PFSK-1 (cell line): ENCODE results near the gene RALY.

Source experiments
- FOXP2 ChIP-seq: optimal IDR thresholded peaks from 2 replicates; pipeline ENCODE3; 2011; ENCODE audit warnings: borderline replicate concordance, control low read depth, inconsistent platforms; ENCODE audit not compliant: insufficient read depth; ENCODE audit errors: extremely low read length, extremely low read depth
- POLR2AphosphoS5 ChIP-seq: IDR thresholded peaks from 2 replicates; pipeline ENCODE4 v1.6.1; 2012; ENCODE audit warnings: low read depth, mild to moderate bottlenecking, control low read depth, low read length, moderate library complexity
- SIN3A ChIP-seq: IDR thresholded peaks from 2 replicates; pipeline ENCODE4 v1.6.1; 2012; ENCODE audit warnings: mild to moderate bottlenecking, low read length, moderate library complexity, borderline replicate concordance; ENCODE audit not compliant: insufficient read depth
- TAF1 ChIP-seq: IDR thresholded peaks from 2 replicates; pipeline ENCODE4 v1.6.1; 2012; ENCODE audit warnings: low read length, control low read depth, borderline replicate concordance; ENCODE audit not compliant: insufficient read depth
- TF ChIP-seq, protein P1 (sequence below), 2 experiments: IDR thresholded peaks; 2 replicates each; pipeline versions ENCODE4 v1.6.1 to v1.8.0; 2011 to 2012; ENCODE audit warnings: low read depth in 2 of 2, low read length in 2 of 2, control low read depth in 1 of 2, inconsistent platforms in 1 of 2, mild to moderate bottlenecking in 1 of 2, moderate library complexity in 1 of 2; ENCODE audit not compliant: insufficient read depth in 1 of 2

RALY gene

DNA sequence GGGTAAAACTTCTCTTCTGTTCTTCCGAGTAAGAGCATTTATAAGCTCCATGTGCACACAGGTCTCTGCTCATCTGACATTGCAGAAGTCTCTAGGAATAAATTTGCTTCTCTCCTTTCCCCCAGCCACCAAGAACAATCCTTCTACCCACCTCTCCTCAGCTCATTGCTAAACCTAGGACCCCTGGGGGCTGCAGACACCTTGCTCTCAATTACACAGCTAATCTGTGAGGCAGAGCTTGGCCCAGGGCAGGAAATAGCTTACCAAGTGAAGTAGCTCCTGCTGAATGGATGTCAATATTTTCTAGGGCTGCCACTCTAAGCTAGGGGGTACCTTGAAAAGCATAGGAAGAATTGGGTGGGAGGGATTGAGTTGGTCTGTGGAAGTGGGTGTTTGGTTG, 74.3 kb downstream of the RALY start:
- TF ChIP-seq TAF1 (no peak), FOXP2 (no peak), POLR2AphosphoS5 (no peak), SIN3A (no peak)
- TF ChIP-seq, protein P1, sequence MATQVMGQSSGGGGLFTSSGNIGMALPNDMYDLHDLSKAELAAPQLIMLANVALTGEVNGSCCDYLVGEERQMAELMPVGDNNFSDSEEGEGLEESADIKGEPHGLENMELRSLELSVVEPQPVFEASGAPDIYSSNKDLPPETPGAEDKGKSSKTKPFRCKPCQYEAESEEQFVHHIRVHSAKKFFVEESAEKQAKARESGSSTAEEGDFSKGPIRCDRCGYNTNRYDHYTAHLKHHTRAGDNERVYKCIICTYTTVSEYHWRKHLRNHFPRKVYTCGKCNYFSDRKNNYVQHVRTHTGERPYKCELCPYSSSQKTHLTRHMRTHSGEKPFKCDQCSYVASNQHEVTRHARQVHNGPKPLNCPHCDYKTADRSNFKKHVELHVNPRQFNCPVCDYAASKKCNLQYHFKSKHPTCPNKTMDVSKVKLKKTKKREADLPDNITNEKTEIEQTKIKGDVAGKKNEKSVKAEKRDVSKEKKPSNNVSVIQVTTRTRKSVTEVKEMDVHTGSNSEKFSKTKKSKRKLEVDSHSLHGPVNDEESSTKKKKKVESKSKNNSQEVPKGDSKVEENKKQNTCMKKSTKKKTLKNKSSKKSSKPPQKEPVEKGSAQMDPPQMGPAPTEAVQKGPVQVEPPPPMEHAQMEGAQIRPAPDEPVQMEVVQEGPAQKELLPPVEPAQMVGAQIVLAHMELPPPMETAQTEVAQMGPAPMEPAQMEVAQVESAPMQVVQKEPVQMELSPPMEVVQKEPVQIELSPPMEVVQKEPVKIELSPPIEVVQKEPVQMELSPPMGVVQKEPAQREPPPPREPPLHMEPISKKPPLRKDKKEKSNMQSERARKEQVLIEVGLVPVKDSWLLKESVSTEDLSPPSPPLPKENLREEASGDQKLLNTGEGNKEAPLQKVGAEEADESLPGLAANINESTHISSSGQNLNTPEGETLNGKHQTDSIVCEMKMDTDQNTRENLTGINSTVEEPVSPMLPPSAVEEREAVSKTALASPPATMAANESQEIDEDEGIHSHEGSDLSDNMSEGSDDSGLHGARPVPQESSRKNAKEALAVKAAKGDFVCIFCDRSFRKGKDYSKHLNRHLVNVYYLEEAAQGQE (IDR thresholded peaks at IDR 0.05; ENCODE audit: insufficient read depth in 1 of 2, low read depth in 2 of 2, low read length in 2 of 2): no peak

DNA sequence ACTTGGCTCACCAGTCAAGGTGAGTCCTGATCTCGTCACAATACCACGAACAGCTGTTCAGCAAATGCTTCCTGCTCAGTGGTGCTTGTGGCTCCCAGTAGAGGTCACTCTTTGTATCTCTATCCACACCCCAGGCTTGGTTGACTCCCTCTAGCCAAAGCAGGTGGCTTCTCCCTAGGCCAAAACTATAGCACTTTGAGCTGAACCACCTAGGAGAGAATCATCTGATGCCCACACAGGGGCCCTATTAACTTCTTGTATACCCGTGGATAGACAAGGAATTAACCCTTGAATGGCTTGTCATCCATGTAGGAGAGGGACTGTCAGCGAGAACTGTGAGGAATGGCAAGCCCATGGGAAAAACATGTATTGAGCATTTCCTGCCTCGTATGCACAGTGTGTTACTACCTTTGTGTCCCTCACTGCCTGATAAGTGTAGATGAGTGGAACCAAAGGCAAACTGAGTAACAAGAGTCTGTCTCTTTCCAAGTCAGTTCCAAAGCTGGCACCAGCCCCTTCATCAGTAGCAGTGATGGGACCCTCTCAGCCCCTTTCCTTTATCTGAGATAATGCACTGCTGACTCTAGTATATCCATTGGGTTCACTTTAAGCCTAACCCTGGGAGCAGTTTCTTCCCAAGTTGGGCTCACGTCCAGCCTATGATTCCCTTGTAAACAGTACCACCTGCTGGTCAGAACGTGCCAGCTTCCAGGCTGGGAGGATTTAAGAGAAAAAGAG, 75.8 kb downstream of the RALY start:
- TF ChIP-seq TAF1 (no peak), SIN3A (no peak), POLR2AphosphoS5 (no peak)
- TF ChIP-seq, protein P1 (IDR thresholded peaks at IDR 0.05; ENCODE audit: insufficient read depth in 1 of 2, low read depth in 2 of 2, low read length in 2 of 2): no peak

DNA sequence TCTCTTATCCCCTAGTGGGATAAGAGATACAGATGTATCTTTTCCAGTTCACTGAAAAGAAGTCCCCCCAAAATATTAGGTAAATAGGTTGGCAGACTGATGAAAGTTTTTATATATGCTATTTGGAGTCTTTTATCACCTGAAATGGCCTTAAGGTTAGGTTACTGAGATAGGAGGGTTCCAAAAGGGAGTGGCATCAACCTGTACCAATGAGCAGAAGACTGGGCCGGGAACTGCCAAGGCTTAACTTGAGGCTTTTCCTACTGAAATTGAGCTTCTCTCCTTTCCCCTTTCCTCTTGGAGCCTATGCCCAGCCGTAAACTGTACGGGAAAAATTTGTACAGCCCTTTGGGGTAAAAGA, 76.3 kb downstream of the RALY start:
- TF ChIP-seq, protein P1 (IDR thresholded peaks at IDR 0.05; ENCODE audit: insufficient read depth in 1 of 2, low read depth in 2 of 2, low read length in 2 of 2): no peak
- TF ChIP-seq FOXP2 (no peak), SIN3A (no peak), POLR2AphosphoS5 (no peak), TAF1 (no peak)

DNA sequence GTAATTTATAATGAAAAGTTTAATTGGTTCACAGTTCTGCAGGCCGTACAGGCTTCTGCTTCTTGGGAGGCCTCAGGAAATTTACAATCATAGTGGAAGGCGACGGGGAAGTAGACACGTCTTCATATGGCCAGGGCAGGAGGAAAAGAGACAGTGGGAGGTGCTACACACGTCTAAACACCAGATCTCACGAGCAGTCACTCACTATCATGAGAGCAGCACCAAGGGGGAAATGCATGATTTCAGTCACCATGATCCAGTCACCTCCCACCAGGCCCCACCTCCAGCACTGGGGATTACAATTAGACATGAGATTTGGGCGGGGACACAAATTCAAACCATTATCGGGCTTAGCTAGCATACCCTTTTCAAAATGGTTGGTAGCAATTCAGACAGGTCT, 77.1 kb downstream of the RALY start:
- no peak for TF ChIP-seq TAF1
- TF ChIP-seq, protein P1 (IDR thresholded peaks at IDR 0.05; ENCODE audit: insufficient read depth in 1 of 2, low read depth in 2 of 2, low read length in 2 of 2): no peak
- no peak for TF ChIP-seq POLR2AphosphoS5
- TF ChIP-seq FOXP2: no peak
- TF ChIP-seq SIN3A: no peak

DNA sequence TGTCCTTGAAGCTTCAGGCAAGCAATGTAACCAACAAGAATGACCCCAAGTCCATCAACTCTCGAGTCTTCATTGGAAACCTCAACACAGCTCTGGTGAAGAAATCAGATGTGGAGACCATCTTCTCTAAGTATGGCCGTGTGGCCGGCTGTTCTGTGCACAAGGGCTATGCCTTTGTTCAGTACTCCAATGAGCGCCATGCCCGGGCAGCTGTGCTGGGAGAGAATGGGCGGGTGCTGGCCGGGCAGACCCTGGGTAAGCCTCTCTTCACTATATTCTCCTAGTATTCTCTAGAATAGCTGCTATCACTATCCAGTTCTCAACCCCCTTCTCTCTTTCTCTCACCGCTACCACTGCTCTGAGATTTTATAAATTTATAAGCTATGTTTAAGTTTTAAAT, 78.4 kb downstream of the RALY start:
- TF ChIP-seq SIN3A: no peak
- TF ChIP-seq, protein P1 (IDR thresholded peaks at IDR 0.05; ENCODE audit: insufficient read depth in 1 of 2, low read depth in 2 of 2, low read length in 2 of 2): no peak
- TF ChIP-seq TAF1: no peak
- TF ChIP-seq FOXP2: no peak
